ENCODE measurements around the gene GFM2.

- TF ChIP-seq, protein P1, sequence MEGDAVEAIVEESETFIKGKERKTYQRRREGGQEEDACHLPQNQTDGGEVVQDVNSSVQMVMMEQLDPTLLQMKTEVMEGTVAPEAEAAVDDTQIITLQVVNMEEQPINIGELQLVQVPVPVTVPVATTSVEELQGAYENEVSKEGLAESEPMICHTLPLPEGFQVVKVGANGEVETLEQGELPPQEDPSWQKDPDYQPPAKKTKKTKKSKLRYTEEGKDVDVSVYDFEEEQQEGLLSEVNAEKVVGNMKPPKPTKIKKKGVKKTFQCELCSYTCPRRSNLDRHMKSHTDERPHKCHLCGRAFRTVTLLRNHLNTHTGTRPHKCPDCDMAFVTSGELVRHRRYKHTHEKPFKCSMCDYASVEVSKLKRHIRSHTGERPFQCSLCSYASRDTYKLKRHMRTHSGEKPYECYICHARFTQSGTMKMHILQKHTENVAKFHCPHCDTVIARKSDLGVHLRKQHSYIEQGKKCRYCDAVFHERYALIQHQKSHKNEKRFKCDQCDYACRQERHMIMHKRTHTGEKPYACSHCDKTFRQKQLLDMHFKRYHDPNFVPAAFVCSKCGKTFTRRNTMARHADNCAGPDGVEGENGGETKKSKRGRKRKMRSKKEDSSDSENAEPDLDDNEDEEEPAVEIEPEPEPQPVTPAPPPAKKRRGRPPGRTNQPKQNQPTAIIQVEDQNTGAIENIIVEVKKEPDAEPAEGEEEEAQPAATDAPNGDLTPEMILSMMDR (CRISPR knock-in tag; IDR thresholded peaks at IDR 0.05), result 0 out of 2 replicates have a peak, but pooled peaks have one; percentile 12
- TF ChIP-seq EZH2 (conservative IDR thresholded peaks at IDR 0.05; ENCODE audit: low read depth, low read length), result no peak
- peak; percentile 64 for TF ChIP-seq ASH2L (IDR thresholded peaks at IDR 0.05; ENCODE audit: insufficient read length, low read depth, low read length)
- no peak for TF ChIP-seq ZNF577 (CRISPR knock-in tag; IDR thresholded peaks at IDR 0.05; ENCODE audit: borderline replicate concordance, low read depth)
- TF ChIP-seq ZC3H4 (CRISPR knock-in tag; IDR thresholded peaks at IDR 0.05; ENCODE audit: borderline replicate concordance), result no peak
- TF ChIP-seq GLMP (CRISPR knock-in tag; IDR thresholded peaks at IDR 0.05; ENCODE audit: borderline replicate concordance), result no peak
- peak; percentile 74 for TF ChIP-seq TBX2 (CRISPR knock-in tag; IDR thresholded peaks at IDR 0.05; ENCODE audit: borderline replicate concordance)
- TF ChIP-seq ZBTB43 (CRISPR knock-in tag; conservative IDR thresholded peaks at IDR 0.05), result no peak
- peak; percentile 97 for TF ChIP-seq JUND (CRISPR knock-in tag; IDR thresholded peaks at IDR 0.05)
- TF ChIP-seq SMC3 (IDR thresholded peaks at IDR 0.05; ENCODE audit: low read length), result no peak
- TF ChIP-seq POLR2AphosphoS5 (IDR thresholded peaks at IDR 0.05; ENCODE audit: low read depth, low read length), result peak; percentile 61; the same call in 1 of the 2 replicates
Observed at GRCh38 chr5:74684900-74685851, 81.7 kb downstream of the GFM2 start, which contains the start of gene HEXB.
